Type B pancreatic cell (in vitro differentiated cells): ENCODE measurements around the gene SQSTM1. TPM values are rescaled to one million over a fixed set of nuclear protein-coding genes. Genes with fewer than 3 reads are reported as not detected.

Experiments
- DNase-seq: peaks from one replicate; pipeline ENCODE4 v3.0.0; 2021; ENCODE audit warnings: mixed read lengths; ENCODE audit not compliant: unreplicated experiment; ENCODE audit errors: extremely low spot score
- H3K27ac Mint-ChIP-seq: 2 replicates; pipeline ENCODE4 v1.8.0; 2021; ENCODE audit warnings: mild to moderate bottlenecking, mixed read lengths
- H3K27me3 Mint-ChIP-seq: 2 replicates; pipeline ENCODE4 v1.8.0; 2021; ENCODE audit warnings: mixed read lengths
- H3K36me3 Mint-ChIP-seq: 2 replicates; pipeline ENCODE4 v1.8.0; 2021; ENCODE audit warnings: mixed read lengths
- H3K4me1 Mint-ChIP-seq: one replicate; pipeline ENCODE4 v1.8.0; 2021; ENCODE audit warnings: mixed read lengths; ENCODE audit not compliant: unreplicated experiment
- H3K4me3 Mint-ChIP-seq: 2 replicates; pipeline ENCODE4 v1.8.0; 2021; ENCODE audit warnings: mild to moderate bottlenecking, mixed read lengths
- H3K9me3 Mint-ChIP-seq: 2 replicates; pipeline ENCODE4 v1.8.0; 2021; ENCODE audit warnings: mixed read lengths
- long read RNA-seq: library from polyadenylated mRNA; unstranded; transcript quantifications from one replicate; pipeline ENCODE4 v2.0.0, GENCODE V29; 2020
- total RNA-seq: library from RNA; stranded (reverse); gene quantifications from 2 replicates; pipeline ENCODE4 v1.2.1, GENCODE V29; 2021; ENCODE audit warnings: low replicate concordance
- TF ChIP-seq, protein P1 (sequence below): fragments of 200-600 bp; sonication (generic); conservative IDR thresholded peaks from 2 replicates; pipeline ENCODE4 v1.5.0; 2021; ENCODE audit warnings: antibody characterized with exemption, mild to moderate bottlenecking

SQSTM1 gene
- total RNA-seq = 133 and 191 TPM in 2 replicates
- long read RNA-seq, transcript SQSTM1-202 (8 exons, 2,986 nt) = major isoform, 425 of 510 reads
- long read RNA-seq, partial matches to known transcripts = 15 of 510 reads
- long read RNA-seq, other reads (novel, unspliced or antisense) = 66 of 510 reads

DNA sequence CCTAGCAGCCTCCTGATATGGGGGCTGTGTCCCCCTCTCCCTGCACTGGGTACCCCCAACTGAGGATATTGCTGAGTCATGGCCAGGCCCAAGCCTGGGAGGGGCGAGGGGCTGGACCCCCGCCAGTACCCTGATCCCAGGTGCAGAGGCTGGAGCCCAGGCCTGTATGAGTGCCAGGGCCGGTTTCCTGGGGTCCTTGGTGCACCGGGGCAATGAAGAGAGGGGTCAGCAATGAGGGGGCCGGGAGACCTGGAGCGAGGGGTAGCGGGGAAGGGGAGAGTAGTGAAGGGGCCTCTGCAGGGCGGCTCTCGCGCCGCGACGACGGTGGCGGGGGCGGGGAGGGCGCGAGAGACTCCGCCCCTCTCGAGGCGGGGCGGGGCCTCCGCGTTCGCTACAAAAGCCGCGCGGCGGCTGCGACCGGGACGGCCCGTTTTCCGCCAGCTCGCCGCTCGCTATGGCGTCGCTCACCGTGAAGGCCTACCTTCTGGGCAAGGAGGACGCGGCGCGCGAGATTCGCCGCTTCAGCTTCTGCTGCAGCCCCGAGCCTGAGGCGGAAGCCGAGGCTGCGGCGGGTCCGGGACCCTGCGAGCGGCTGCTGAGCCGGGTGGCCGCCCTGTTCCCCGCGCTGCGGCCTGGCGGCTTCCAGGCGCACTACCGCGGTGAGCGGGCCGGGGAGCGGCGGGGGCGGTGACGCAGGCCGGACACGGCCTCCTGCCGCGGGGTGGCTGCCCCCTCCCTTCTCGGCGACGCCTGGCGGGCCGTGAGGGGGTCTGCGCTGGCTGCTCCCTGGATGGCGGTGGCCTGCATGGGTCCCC lies at the start of gene SQSTM1:
TSS of gene SQSTM1 (plus strand) at position 423 of the 815 bp plus-strand sequence. CDS start at position 455, 32 bp downstream.
- Mint-ChIP-seq H3K4me3 (peak within 1 kb of the TSS; percentile 95), H3K27ac (peak within 1 kb of the TSS; percentile 96), H3K4me1 (peaks cover 31% of the 10 kb centered on the region), H3K36me3 (peaks cover 15% of the 10 kb centered on the region), H3K9me3 (no peaks in the 10 kb centered on the region), H3K27me3 (no peaks in the 10 kb centered on the region)
- TF ChIP-seq, protein P1, sequence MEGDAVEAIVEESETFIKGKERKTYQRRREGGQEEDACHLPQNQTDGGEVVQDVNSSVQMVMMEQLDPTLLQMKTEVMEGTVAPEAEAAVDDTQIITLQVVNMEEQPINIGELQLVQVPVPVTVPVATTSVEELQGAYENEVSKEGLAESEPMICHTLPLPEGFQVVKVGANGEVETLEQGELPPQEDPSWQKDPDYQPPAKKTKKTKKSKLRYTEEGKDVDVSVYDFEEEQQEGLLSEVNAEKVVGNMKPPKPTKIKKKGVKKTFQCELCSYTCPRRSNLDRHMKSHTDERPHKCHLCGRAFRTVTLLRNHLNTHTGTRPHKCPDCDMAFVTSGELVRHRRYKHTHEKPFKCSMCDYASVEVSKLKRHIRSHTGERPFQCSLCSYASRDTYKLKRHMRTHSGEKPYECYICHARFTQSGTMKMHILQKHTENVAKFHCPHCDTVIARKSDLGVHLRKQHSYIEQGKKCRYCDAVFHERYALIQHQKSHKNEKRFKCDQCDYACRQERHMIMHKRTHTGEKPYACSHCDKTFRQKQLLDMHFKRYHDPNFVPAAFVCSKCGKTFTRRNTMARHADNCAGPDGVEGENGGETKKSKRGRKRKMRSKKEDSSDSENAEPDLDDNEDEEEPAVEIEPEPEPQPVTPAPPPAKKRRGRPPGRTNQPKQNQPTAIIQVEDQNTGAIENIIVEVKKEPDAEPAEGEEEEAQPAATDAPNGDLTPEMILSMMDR = peak; percentile 44
- DNase-seq = peak; percentile 87

DNA sequence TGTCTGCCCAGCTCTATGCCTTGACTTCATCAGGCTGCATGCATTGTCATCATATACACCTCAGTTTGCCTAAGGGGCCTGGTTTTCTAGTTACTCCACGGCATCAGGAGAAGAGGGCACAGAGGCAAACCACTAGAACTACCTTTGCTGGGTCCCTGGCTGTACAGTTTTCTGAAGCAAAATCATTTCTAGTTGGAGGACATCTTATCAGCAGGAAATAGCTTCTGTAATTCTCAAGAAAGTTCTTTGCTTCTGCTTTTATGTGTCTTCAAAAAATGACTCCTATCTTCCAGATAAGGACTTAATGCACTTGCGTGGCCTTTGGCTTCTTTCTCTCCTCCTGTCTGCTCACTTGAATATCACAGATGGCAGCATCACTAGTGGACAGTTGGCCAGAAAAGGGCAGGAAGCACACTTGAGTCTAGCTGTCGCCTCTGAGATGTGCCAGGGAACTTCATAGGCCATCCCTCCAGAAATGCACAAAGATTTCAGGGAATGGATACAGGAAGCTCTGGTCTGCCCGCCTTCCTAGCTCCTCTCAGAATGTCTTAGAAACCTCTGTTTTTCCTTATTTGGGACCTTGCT lies 49.3 kb upstream of the SQSTM1 start:
- Mint-ChIP-seq H3K4me1 (peaks cover 2% of the 10 kb centered on the region), H3K27ac (no peak overlapping the region), H3K36me3 (peaks cover 17% of the 10 kb centered on the region), H3K4me3 (no peak overlapping the region), H3K9me3 (no peaks in the 10 kb centered on the region), H3K27me3 (no peaks in the 10 kb centered on the region)
- TF ChIP-seq, protein P1 = no peak
- DNase-seq = no peak

DNA sequence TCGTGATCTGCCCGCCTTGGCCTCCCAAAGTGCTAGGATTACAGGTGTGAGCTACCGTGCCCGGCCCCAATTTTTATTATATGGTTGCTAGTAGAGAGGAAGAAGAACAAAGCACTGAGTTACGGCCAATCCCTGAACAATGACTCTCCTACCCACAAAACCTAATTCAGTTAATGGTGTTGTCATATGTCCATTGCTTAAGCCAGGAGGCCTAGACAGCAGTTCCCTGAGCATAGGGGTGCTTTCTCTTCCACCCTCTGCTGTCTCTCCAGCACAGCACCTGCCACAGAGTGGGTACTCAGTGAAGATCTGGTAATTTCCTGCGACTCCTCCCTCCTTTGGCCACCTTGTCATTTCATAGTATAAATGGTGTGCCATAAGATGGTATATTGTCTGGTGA lies 48.4 kb upstream of the SQSTM1 start:
- DNase-seq = no peak
- H3K9me3 Mint-ChIP-seq = no peaks in the 10 kb centered on the region
- H3K4me1 Mint-ChIP-seq = no peaks in the 10 kb centered on the region
- peaks cover 17% of the 10 kb centered on the region for H3K36me3 Mint-ChIP-seq
- no peaks in the 10 kb centered on the region for H3K27me3 Mint-ChIP-seq
- no peak overlapping the region for H3K4me3 Mint-ChIP-seq
- H3K27ac Mint-ChIP-seq = no peak overlapping the region
- TF ChIP-seq, protein P1 = no peak

DNA sequence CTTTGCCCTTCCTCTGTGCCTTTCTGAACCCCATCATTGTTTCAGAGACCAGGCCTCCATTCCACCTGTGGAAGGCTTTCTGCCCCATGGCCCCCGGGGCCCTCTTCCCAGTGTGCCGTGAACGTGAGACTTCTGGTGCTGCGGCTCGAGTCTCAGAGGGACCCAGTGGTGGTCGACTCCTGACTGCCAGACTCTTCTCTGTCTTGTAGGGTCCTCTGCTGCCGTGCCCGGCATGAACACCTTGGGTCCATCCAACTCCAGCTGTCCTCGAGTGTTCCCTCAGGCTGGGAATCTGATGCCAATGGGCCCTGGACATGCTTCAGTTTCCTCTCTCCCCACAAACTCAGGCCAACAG lies 47.0 kb upstream of the SQSTM1 start:
- H3K27ac Mint-ChIP-seq = no peak overlapping the region
- H3K4me3 Mint-ChIP-seq = no peak overlapping the region
- peaks cover 23% of the 10 kb centered on the region for H3K36me3 Mint-ChIP-seq
- TF ChIP-seq, protein P1 = no peak
- no peaks in the 10 kb centered on the region for H3K4me1 Mint-ChIP-seq
- H3K9me3 Mint-ChIP-seq = no peaks in the 10 kb centered on the region
- H3K27me3 Mint-ChIP-seq = no peaks in the 10 kb centered on the region
- no peak for DNase-seq

DNA sequence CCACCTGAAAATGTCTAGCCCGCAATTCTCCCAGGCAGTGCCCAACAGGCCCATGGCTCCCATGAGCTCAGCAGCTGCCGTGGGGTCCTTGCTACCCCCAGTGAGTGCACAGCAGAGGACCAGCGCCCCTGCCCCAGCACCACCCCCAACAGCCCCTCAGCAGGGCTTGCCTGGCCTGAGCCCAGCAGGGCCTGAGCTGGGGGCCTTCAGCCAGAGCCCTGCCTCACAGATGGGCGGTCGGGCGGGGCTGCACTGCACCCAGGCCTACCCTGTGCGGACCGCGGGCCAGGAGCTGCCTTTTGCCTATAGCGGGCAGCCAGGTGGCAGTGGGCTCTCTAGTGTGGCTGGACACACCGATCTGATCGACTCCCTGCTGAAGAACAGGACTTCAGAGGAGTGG lies 46.3 kb upstream of the SQSTM1 start:
- Mint-ChIP-seq H3K27me3 (no peaks in the 10 kb centered on the region), H3K27ac (no peak overlapping the region), H3K4me1 (no peaks in the 10 kb centered on the region), H3K9me3 (no peaks in the 10 kb centered on the region), H3K36me3 (peaks cover 19% of the 10 kb centered on the region), H3K4me3 (no peak overlapping the region)
- DNase-seq = no peak
- TF ChIP-seq, protein P1 = no peak
